ENCODE data around the gene MYO16.

DNA sequence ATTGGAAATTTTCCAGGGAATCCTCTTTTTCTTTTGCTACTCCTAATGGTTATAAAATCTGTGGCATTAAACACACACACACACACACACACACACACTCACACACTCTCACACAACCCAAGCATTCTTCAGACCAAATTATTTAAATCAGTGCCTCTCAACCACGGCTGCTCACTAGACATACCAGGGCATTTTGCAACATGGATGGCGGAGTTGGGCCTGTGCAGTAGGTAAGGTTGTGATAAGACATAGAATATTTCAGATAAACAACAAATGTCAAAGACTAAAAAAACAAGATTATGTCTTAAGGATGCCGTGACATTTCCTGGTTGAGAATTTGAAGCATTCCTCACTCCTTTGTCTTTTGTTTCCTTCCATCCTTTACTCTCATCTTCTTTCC lies 443.1 kb downstream of the MYO16 start:
- TF ChIP-seq, protein P1, sequence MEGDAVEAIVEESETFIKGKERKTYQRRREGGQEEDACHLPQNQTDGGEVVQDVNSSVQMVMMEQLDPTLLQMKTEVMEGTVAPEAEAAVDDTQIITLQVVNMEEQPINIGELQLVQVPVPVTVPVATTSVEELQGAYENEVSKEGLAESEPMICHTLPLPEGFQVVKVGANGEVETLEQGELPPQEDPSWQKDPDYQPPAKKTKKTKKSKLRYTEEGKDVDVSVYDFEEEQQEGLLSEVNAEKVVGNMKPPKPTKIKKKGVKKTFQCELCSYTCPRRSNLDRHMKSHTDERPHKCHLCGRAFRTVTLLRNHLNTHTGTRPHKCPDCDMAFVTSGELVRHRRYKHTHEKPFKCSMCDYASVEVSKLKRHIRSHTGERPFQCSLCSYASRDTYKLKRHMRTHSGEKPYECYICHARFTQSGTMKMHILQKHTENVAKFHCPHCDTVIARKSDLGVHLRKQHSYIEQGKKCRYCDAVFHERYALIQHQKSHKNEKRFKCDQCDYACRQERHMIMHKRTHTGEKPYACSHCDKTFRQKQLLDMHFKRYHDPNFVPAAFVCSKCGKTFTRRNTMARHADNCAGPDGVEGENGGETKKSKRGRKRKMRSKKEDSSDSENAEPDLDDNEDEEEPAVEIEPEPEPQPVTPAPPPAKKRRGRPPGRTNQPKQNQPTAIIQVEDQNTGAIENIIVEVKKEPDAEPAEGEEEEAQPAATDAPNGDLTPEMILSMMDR (IDR thresholded peaks at IDR 0.05; ENCODE audit: poor library complexity) = no peak
- TF ChIP-seq EZH2 (IDR thresholded peaks at IDR 0.05; ENCODE audit: borderline replicate concordance) (no peak), EZH2phosphoT487 (IDR thresholded peaks at IDR 0.05; ENCODE audit: low read depth, severe bottlenecking, unreplicated experiment) (no peak)

All from hepatocyte (in vitro differentiated cells).